Esophagus muscularis mucosa (tissue), 4 donors: Measurements from ENCODE around the gene GRAMD4. TPM values are rescaled to one million over a fixed set of nuclear protein-coding genes. Genes with fewer than 3 reads are reported as not detected.

ENCODE experiments used
- total RNA-seq, 4 donors: library from RNA; depleted of rRNA; stranded (reverse); fragments of >200 nt; gene quantifications; one replicate each; pipeline versions ENCODE4 v1.1.0 to v1.2.1, GENCODE V29; 2016

GRAMD4 gene
- total RNA-seq, 4 donors from 2014 or later: 20.0 to 126 (median 63.8) TPM

Other genes starting within 250 kb of the GRAMD4 start
- 1 to 10 TPM; 2.5 to 2.7 (median 2.6) TPM for gene CELSR1, start 82.8 kb upstream of the GRAMD4 start, total RNA-seq
- 10 to 100 TPM; 37.3 to 51.1 (median 48.0) TPM for gene CERK, start 117.9 kb downstream of the GRAMD4 start, total RNA-seq
- 10 to 100 TPM; 15.2 to 20.7 (median 18.8) TPM for gene TBC1D22A, start 142.3 kb downstream of the GRAMD4 start, total RNA-seq